ENCODE measurements around the gene ANKMY2.
"Not testable (repeated sequence)": the region's sequence is repeated elsewhere in the genome, so short reads cannot be mapped to it uniquely, and the experiment has no call there.

The ANKMY2 gene

DNA sequence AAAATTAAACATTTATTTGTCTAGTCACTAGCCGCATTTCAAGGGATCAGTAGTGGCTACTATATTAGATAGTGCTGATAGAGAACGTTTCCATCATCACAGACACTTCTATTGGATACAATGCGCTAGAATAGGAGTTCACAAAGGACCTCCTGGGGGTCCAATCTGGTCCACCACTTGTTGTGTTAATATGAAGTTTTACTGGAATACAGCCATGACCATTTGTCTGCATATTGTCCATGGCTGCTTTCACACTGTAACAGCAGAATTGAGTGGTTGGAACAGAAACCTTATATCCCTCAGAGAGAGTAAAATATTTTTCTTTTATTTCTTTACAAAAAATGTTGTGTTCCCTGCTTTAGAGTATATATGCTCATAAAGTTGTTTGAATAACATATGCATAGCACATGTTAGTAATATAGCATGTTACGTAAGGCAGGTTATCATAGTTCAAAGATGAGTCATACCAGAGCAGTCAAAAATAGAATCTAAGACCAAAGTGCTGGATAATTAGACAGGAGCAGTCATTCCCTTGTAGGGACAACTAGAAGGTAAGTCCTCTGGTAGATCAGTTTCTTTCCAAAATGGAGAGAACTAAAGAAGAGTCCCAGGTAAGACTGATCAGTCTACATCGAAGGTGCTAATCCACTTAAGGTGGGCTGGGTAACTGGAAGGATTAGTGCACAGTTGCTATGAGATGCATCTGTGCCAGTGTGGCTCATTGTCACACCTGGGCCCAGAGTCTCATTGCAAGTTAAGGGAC is 15.3 kb upstream of the ANKMY2 start:
- TF ChIP-seq EZH2phosphoT487 (IDR thresholded peaks at IDR 0.05; ENCODE audit: borderline replicate concordance), result no peak
- TF ChIP-seq, protein P1, sequence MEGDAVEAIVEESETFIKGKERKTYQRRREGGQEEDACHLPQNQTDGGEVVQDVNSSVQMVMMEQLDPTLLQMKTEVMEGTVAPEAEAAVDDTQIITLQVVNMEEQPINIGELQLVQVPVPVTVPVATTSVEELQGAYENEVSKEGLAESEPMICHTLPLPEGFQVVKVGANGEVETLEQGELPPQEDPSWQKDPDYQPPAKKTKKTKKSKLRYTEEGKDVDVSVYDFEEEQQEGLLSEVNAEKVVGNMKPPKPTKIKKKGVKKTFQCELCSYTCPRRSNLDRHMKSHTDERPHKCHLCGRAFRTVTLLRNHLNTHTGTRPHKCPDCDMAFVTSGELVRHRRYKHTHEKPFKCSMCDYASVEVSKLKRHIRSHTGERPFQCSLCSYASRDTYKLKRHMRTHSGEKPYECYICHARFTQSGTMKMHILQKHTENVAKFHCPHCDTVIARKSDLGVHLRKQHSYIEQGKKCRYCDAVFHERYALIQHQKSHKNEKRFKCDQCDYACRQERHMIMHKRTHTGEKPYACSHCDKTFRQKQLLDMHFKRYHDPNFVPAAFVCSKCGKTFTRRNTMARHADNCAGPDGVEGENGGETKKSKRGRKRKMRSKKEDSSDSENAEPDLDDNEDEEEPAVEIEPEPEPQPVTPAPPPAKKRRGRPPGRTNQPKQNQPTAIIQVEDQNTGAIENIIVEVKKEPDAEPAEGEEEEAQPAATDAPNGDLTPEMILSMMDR (conservative IDR thresholded peaks at IDR 0.05; ENCODE audit: low read length), result no peak
- Histone ChIP-seq H3K4me1 (ENCODE audit: insufficient read depth, low read length, poor library complexity, severe bottlenecking) (peaks cover 30% of the 10 kb centered on the region), H3K9ac (ENCODE audit: low read depth, low read length, poor library complexity, severe bottlenecking) (no peak overlapping the region), H4K20me1 (ENCODE audit: insufficient read depth, low read length, poor library complexity, severe bottlenecking) (peaks cover 63% of the 10 kb centered on the region), H3K4me2 (ENCODE audit: low read depth, low read length, poor library complexity, severe bottlenecking) (no peak overlapping the region), H3K36me3 (ENCODE audit: insufficient read depth, low read length) (peaks cover 6% of the 10 kb centered on the region; the same call in 1 of the 2 replicates), H2AFZ (ENCODE audit: low read length) (no peak overlapping the region), H3K27me3 (ENCODE audit: insufficient read depth, low read length, poor library complexity, severe bottlenecking) (no peaks in the 10 kb centered on the region), H3F3A (ENCODE audit: low read depth) (no peaks in the 10 kb centered on the region), H3K9me3 (ENCODE audit: insufficient read depth, low read depth, low read length) (no peaks in the 10 kb centered on the region), H3K4me3 (ENCODE audit: low read length, poor library complexity, severe bottlenecking) (no peak overlapping the region), H3K79me2 (ENCODE audit: insufficient read depth, low read length) (peaks cover 86% of the 10 kb centered on the region), H3K9me2 (replicated peaks; ENCODE audit: low read depth, low read length) (no peaks in the 10 kb centered on the region)

DNA sequence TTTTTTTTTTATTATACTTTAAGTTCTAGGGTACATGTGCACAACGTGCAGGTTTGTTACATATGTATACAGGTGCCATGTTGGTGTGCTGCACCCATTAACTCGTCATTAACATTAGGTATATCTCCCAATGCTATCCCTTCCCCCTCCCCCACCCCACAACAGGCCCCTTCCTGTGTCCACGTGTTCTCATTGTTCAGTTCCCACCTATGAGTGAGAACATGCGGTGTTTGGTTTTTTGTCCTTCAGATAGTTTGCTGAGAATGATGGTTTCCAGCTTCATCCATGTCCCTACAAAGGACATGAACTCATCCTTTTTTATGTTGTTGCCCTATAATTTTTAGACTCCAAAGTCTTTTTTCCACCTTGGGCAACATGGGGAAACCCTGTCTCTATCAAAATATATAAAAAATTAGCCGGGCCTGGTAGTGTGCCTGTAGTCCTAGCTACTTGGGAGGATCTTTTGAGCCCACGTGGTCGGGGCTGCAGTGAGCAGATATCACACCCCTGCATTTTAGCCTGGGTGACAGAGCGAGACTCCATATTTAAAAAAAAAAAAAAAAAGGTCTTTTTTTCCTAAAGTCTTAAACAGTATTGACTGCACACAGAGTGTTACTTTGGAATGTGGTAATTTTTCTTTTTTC is 14.4 kb upstream of the ANKMY2 start:
- peaks cover 88% of the 10 kb centered on the region for H3K79me2 ChIP-seq (ENCODE audit: insufficient read depth, low read length)

DNA sequence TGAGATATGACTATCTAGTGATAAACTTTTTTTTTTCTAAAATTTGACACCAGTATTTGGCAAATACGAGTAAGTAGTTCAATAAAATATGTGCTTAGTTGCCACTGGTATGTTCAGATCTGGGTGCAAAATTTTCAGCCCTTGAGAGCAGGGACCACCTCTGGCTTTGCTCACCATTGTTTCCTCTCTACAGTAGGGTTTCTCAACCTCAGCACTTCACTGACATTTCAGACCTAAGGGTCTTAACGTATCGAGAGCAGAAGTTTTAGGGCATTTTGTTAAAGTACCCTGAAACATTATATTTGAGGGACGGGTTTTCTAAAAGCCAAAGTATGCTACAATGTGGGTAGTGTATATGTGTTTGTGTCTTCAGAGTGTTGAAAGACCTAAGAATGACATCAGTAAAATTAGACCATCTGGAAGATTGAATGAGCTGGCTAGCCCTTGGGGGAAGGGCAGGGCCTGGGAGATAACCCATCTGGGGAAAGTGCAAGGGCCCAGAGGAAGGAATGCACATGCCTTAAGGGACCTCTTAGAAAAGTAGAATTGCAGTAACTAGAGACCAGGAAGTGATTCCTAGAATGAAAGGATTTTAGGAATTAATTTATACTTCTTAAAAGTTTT is 12.2 kb upstream of the ANKMY2 start:
- peak overlapping the region; percentile 11 for H3K4me2 ChIP-seq (ENCODE audit: low read depth, low read length, poor library complexity, severe bottlenecking)
- no peaks in the 10 kb centered on the region for H3K27me3 ChIP-seq (ENCODE audit: insufficient read depth, low read length, poor library complexity, severe bottlenecking)
- no peaks in the 10 kb centered on the region for H3K36me3 ChIP-seq (ENCODE audit: insufficient read depth, low read length)
- no peaks in the 10 kb centered on the region for H3K9me2 ChIP-seq (replicated peaks; ENCODE audit: low read depth, low read length)
- H3K4me3 ChIP-seq (ENCODE audit: low read length, poor library complexity, severe bottlenecking), result no peak overlapping the region
- H3K9ac ChIP-seq (ENCODE audit: low read depth, low read length, poor library complexity, severe bottlenecking), result no peak overlapping the region
- peaks cover 45% of the 10 kb centered on the region for H3K4me1 ChIP-seq (ENCODE audit: insufficient read depth, low read length, poor library complexity, severe bottlenecking)
- peaks cover 72% of the 10 kb centered on the region for H4K20me1 ChIP-seq (ENCODE audit: insufficient read depth, low read length, poor library complexity, severe bottlenecking)
- TF ChIP-seq EZH2phosphoT487 (IDR thresholded peaks at IDR 0.05; ENCODE audit: borderline replicate concordance), result no peak
- TF ChIP-seq, protein P1 (conservative IDR thresholded peaks at IDR 0.05; ENCODE audit: low read length), result no peak
- H2AFZ ChIP-seq (ENCODE audit: low read length), result no peak overlapping the region
- H3K9me3 ChIP-seq (ENCODE audit: insufficient read depth, low read depth, low read length), result no peaks in the 10 kb centered on the region
- peaks cover 87% of the 10 kb centered on the region for H3K79me2 ChIP-seq (ENCODE audit: insufficient read depth, low read length)
- H3F3A ChIP-seq (ENCODE audit: low read depth), result no peaks in the 10 kb centered on the region

More for the DNA sequence above, 14.4 kb upstream of the ANKMY2 start:
- not testable (repeated sequence) for H2AFZ ChIP-seq (ENCODE audit: low read length); H3K9ac ChIP-seq (ENCODE audit: low read depth, low read length, poor library complexity, severe bottlenecking); H3F3A ChIP-seq (ENCODE audit: low read depth); H3K4me3 ChIP-seq (ENCODE audit: low read length, poor library complexity, severe bottlenecking); H3K9me3 ChIP-seq (ENCODE audit: insufficient read depth, low read depth, low read length); H3K27me3 ChIP-seq (ENCODE audit: insufficient read depth, low read length, poor library complexity, severe bottlenecking); H3K4me2 ChIP-seq (ENCODE audit: low read depth, low read length, poor library complexity, severe bottlenecking); H3K36me3 ChIP-seq (ENCODE audit: insufficient read depth, low read length); H3K9me2 ChIP-seq (replicated peaks; ENCODE audit: low read depth, low read length)
- peaks cover 37% of the 10 kb centered on the region for H3K4me1 ChIP-seq (ENCODE audit: insufficient read depth, low read length, poor library complexity, severe bottlenecking)
- peaks cover 69% of the 10 kb centered on the region for H4K20me1 ChIP-seq (ENCODE audit: insufficient read depth, low read length, poor library complexity, severe bottlenecking)
